GM21526 (cell line): ENCODE measurements around the gene FMOD.
A peak's percentile ranks its signal among the peaks of the same experiment; 100 is the strongest.
"Not testable (repeated sequence)": the region's sequence is repeated elsewhere in the genome, so short reads cannot be mapped to it uniquely, and the experiment has no call there.

ENCODE experiments used
- ATAC-seq: cut with Tn5 transposase; IDR thresholded peaks from one replicate; pipeline ENCODE4 v1.9.1; 2021; ENCODE audit warnings: moderate library complexity; ENCODE audit not compliant: unreplicated experiment, low FRiP score

The FMOD gene

GRCh38 chr1:203327684-203328457, 23.1 kb downstream of the FMOD start:
- peak; percentile 17 for ATAC-seq

- ATAC-seq, result peak; percentile 68
These were observed 23.9 kb downstream of the FMOD start for GRCh38 chr1:203326830-203327683.

- ATAC-seq, result no peak
These were observed 25.4 kb downstream of the FMOD start for GRCh38 chr1:203325418-203326091.

- ATAC-seq, result no peak
These were observed 25.9 kb downstream of the FMOD start for GRCh38 chr1:203325026-203325417.

- ATAC-seq, result no peak
These were observed 26.6 kb downstream of the FMOD start for GRCh38 chr1:203324105-203325025.

GRCh38 chr1:203323587-203323986, 27.3 kb downstream of the FMOD start:
- ATAC-seq, result no peak

GRCh38 chr1:203322500-203323179, 28.3 kb downstream of the FMOD start:
- no peak for ATAC-seq

- no peak for ATAC-seq
These were observed 29.5 kb downstream of the FMOD start for GRCh38 chr1:203321273-203322052.

- no peak for ATAC-seq
These were observed 30.2 kb downstream of the FMOD start for GRCh38 chr1:203320591-203321272.

- ATAC-seq, result no peak
These were observed 32.7 kb downstream of the FMOD start for GRCh38 chr1:203318229-203318517.

GRCh38 chr1:203317429-203318228, 33.3 kb downstream of the FMOD start:
- ATAC-seq, result no peak

- ATAC-seq, result no peak
These were observed 34.3 kb downstream of the FMOD start for GRCh38 chr1:203316626-203317093.

- ATAC-seq, result not testable (repeated sequence)
These were observed 36.7 kb downstream of the FMOD start for GRCh38 chr1:203314025-203314759.

- no peak for ATAC-seq
These were observed 39.3 kb downstream of the FMOD start for GRCh38 chr1:203311368-203312301.

- no peak for ATAC-seq
These were observed 42.0 kb downstream of the FMOD start for GRCh38 chr1:203308923-203309331.
